Caco-2 (cell line): ENCODE data around the gene FILIP1. TPM values are rescaled to one million over a fixed set of nuclear protein-coding genes. Genes with fewer than 3 reads are reported as not detected.

ENCODE experiments used
- BruUV-seq: library from RNA; stranded (reverse); fragments of 400-500 nt; replicated peaks from 2 replicates; lab custom pipeline; 2021; lab: Mats Ljungman, UMichigan
- CTCF ChIA-PET: fragments of 300-600 bp; sonication (Branson Sonifier 250); formaldehyde crosslinking; loops from one replicate; lab custom pipeline; 2022; ENCODE audit warnings: antibody characterized with exemption; lab: Charles Lee
- POLR2A ChIA-PET: fragments of 300-600 bp; sonication (Branson Sonifier 250); formaldehyde crosslinking; loops from one replicate; lab custom pipeline; 2022; ENCODE audit warnings: antibody characterized with exemption; lab: Charles Lee
- DNase-seq, 2 experiments: peaks; one replicate each; pipeline versions ENCODE4 v3.0.0 to v3.0.0-alpha.2; 2020 to 2022
- H3K27me3 ChIP-seq: replicated peaks from 2 replicates; pipeline ENCODE4 v1.6.0; 2011; ENCODE audit warnings: low read length; ENCODE audit not compliant: control insufficient read depth, insufficient read depth
- H3K36me3 ChIP-seq: 2 replicates; pipeline ENCODE4 v1.5.1; 2011; ENCODE audit warnings: low read length; ENCODE audit not compliant: control insufficient read depth, insufficient read depth
- H3K4me1 ChIP-seq: fragments of 250-450 bp; sonication (Bioruptor Pico); 2 replicates; pipeline ENCODE4 v1.5.1; 2020; ENCODE audit warnings: mild to moderate bottlenecking
- H3K4me3 ChIP-seq: 2 replicates; pipeline ENCODE4 v1.5.1; 2011; ENCODE audit warnings: low read depth, mild to moderate bottlenecking, control low read depth, low read length
- H3K9me3 ChIP-seq: fragments of 250-450 bp; sonication (Bioruptor Pico); 2 replicates; pipeline ENCODE4 v1.5.1; 2020; ENCODE audit warnings: mild to moderate bottlenecking, moderate library complexity
- H3K27ac Mint-ChIP-seq: one replicate; pipeline ENCODE4 v1.8.0; 2022; ENCODE audit warnings: mixed read lengths; ENCODE audit not compliant: unreplicated experiment
- H3K27me3 Mint-ChIP-seq: one replicate; pipeline ENCODE4 v1.8.0; 2022; ENCODE audit warnings: mixed read lengths; ENCODE audit not compliant: insufficient read depth, unreplicated experiment
- H3K36me3 Mint-ChIP-seq: one replicate; pipeline ENCODE4 v1.8.0; 2022; ENCODE audit warnings: mild to moderate bottlenecking, mixed read lengths; ENCODE audit not compliant: insufficient read depth, unreplicated experiment
- H3K4me1 Mint-ChIP-seq: one replicate; pipeline ENCODE4 v1.8.0; 2022; ENCODE audit warnings: low read depth, mixed read lengths; ENCODE audit not compliant: unreplicated experiment
- H3K4me3 Mint-ChIP-seq: one replicate; pipeline ENCODE4 v1.8.0; 2022; ENCODE audit warnings: mild to moderate bottlenecking, moderate library complexity, mixed read lengths; ENCODE audit not compliant: unreplicated experiment
- H3K9me3 Mint-ChIP-seq: one replicate; pipeline ENCODE4 v1.8.0; 2022; ENCODE audit warnings: mixed read lengths; ENCODE audit not compliant: unreplicated experiment
- intact Hi-C: fragments of 100-400 bp; cut with micrococcal nuclease; formaldehyde crosslinking; loops from one replicate; pipeline ENCODE4 v1.10.0; 2022; ENCODE audit not compliant: unreplicated experiment
- total RNA-seq: library from RNA; stranded (reverse); gene quantifications from 2 replicates; pipeline ENCODE4 v1.2.3, GENCODE V29; 2022
- TF ChIP-seq, protein P1 (sequence below), 2 experiments: fragments of 200-600 bp in 1 of 2; IDR thresholded peaks; 1 replicate in 1 of 2; 2 replicates in 1 of 2; pipeline versions ENCODE4 v1.5.1 to v1.8.0; 2011 to 2022; ENCODE audit warnings: antibody characterized with exemption in 1 of 2, control low read depth in 1 of 2, inconsistent platforms in 1 of 2, low read depth in 1 of 2, low read length in 1 of 2, mild to moderate bottlenecking in 1 of 2, moderate library complexity in 1 of 2; ENCODE audit not compliant: insufficient read depth in 1 of 2, severe bottlenecking in 1 of 2, unreplicated experiment in 1 of 2

FILIP1 gene
- total RNA-seq, 1 experiment from 2014 or later = 0.07 TPM

DNA sequence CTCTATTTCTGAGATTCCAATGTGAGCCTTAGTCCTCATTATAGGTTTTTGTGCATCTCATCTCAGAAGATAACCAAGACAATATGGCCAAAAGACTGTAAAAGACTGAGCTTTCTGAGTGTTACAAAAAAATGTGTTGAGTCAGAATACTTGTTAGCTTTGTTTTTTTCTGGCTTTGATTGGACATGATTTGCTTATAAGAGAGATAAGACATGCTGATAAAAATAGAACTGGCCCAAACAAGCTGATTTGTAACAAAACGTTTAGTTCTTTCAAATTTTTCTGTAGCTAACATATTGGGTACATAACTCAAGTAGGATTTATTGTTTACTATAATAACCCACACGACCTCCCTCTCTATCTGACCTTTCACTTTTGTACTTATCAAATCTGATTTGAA is 32.9 kb downstream of the FILIP1 start:
- Histone ChIP-seq H3K27me3 (no peaks in the 10 kb centered on the region), H3K4me1 (no peaks in the 10 kb centered on the region), H3K4me3 (no peak overlapping the region), H3K9me3 (no peaks in the 10 kb centered on the region), H3K36me3 (no peaks in the 10 kb centered on the region)
- Mint-ChIP-seq H3K4me3 (no peak overlapping the region), H3K27me3 (peaks cover 8% of the 10 kb centered on the region), H3K4me1 (no peaks in the 10 kb centered on the region), H3K36me3 (no peaks in the 10 kb centered on the region), H3K27ac (no peak overlapping the region), H3K9me3 (no peaks in the 10 kb centered on the region)
- intact Hi-C loops = no loop called here
- BruUV-seq = no TSS peak
- CTCF ChIA-PET = no interaction called here
- TF ChIP-seq, protein P1, sequence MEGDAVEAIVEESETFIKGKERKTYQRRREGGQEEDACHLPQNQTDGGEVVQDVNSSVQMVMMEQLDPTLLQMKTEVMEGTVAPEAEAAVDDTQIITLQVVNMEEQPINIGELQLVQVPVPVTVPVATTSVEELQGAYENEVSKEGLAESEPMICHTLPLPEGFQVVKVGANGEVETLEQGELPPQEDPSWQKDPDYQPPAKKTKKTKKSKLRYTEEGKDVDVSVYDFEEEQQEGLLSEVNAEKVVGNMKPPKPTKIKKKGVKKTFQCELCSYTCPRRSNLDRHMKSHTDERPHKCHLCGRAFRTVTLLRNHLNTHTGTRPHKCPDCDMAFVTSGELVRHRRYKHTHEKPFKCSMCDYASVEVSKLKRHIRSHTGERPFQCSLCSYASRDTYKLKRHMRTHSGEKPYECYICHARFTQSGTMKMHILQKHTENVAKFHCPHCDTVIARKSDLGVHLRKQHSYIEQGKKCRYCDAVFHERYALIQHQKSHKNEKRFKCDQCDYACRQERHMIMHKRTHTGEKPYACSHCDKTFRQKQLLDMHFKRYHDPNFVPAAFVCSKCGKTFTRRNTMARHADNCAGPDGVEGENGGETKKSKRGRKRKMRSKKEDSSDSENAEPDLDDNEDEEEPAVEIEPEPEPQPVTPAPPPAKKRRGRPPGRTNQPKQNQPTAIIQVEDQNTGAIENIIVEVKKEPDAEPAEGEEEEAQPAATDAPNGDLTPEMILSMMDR (IDR thresholded peaks at IDR 0.05; ENCODE audit: insufficient read depth in 1 of 2, low read depth in 1 of 2, low read length in 1 of 2, severe bottlenecking in 1 of 2, unreplicated experiment in 1 of 2) = no peak
- POLR2A ChIA-PET = no interaction called here
- no peak for DNase-seq

DNA sequence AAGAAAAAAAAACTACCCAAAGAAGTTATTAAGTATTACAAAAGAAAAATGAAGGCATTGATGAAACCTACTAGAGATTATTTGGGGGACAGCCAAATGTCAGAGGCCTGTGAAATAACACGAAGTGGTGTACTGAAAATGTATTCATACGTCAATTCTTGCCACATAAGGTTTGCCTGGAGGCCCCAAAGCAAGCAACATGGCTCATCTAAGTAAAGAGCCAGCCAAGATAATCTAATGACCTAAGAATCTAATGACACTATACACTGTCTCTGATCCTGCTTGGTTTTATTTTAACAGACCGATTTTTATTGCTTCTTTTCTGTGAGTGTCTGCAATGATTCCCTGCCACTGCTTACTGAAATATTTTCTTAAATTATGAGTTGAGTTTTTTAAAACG is 34.7 kb downstream of the FILIP1 start:
- no peak for DNase-seq
- ChIA-PET CTCF (no interaction called here), POLR2A (no interaction called here)
- Histone ChIP-seq H3K4me3 (no peak overlapping the region), H3K4me1 (no peaks in the 10 kb centered on the region), H3K36me3 (no peaks in the 10 kb centered on the region), H3K9me3 (no peaks in the 10 kb centered on the region), H3K27me3 (no peaks in the 10 kb centered on the region)
- no peaks in the 10 kb centered on the region for H3K36me3 Mint-ChIP-seq
- H3K27me3 Mint-ChIP-seq = peaks cover 6% of the 10 kb centered on the region
- TF ChIP-seq, protein P1 (IDR thresholded peaks at IDR 0.05; ENCODE audit: insufficient read depth in 1 of 2, low read depth in 1 of 2, low read length in 1 of 2, severe bottlenecking in 1 of 2, unreplicated experiment in 1 of 2) = no peak
- H3K4me3 Mint-ChIP-seq = no peak overlapping the region
- BruUV-seq = no TSS peak
- intact Hi-C loops = no loop called here
- no peak overlapping the region for H3K27ac Mint-ChIP-seq
- H3K4me1 Mint-ChIP-seq = no peaks in the 10 kb centered on the region
- H3K9me3 Mint-ChIP-seq = no peaks in the 10 kb centered on the region

DNA sequence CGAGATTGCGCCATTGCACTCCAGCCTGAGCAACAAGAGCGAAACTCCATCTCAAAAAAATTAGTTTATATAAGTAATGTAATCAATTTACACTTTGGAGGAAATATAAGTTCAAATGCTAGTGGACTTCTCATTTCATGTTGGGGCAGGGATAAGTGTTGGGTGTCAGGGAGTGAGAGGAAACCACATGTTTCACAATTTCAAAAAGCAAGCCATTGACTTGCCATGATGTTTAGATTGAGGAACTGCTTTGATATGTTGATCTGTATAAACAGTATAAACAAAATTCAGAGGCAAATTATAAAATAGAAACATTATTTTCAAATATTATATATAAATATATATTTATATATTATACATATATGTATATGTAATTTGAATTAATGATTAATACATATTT is 42.7 kb downstream of the FILIP1 start:
- Histone ChIP-seq H3K9me3 (no peaks in the 10 kb centered on the region), H3K4me1 (no peaks in the 10 kb centered on the region), H3K27me3 (no peaks in the 10 kb centered on the region), H3K36me3 (no peaks in the 10 kb centered on the region), H3K4me3 (no peak overlapping the region)
- Mint-ChIP-seq H3K36me3 (no peaks in the 10 kb centered on the region), H3K27ac (no peak overlapping the region), H3K4me3 (no peak overlapping the region), H3K27me3 (peaks cover 3% of the 10 kb centered on the region), H3K9me3 (no peaks in the 10 kb centered on the region), H3K4me1 (no peaks in the 10 kb centered on the region)
- ChIA-PET CTCF (no interaction called here), POLR2A (no interaction called here)
- no peak for DNase-seq
- intact Hi-C loops = no loop called here
- no TSS peak for BruUV-seq
- TF ChIP-seq, protein P1 (IDR thresholded peaks at IDR 0.05; ENCODE audit: insufficient read depth in 1 of 2, low read depth in 1 of 2, low read length in 1 of 2, severe bottlenecking in 1 of 2, unreplicated experiment in 1 of 2) = no peak
